MG63 (cell line): ENCODE data around the gene TRIM38. TPM values are rescaled to one million over a fixed set of nuclear protein-coding genes. Genes with fewer than 3 reads are reported as not detected.
"Not testable (repeated sequence)": the region's sequence is repeated elsewhere in the genome, so short reads cannot be mapped to it uniquely, and the experiment has no call there.

Source experiments
- DNase-seq: peaks from one replicate; pipeline ENCODE4 v3.0.0-alpha.2; 2020
- H3K27me3 ChIP-seq: fragments of 250-450 bp; sonication (Bioruptor Pico); 2 replicates; pipeline ENCODE4 v1.5.1; 2020; ENCODE audit warnings: mild to moderate bottlenecking, moderate library complexity
- H3K36me3 ChIP-seq: fragments of 250-450 bp; sonication (Bioruptor Pico); 2 replicates; pipeline ENCODE4 v1.5.1; 2020; ENCODE audit warnings: mild to moderate bottlenecking, moderate library complexity
- H3K4me3 ChIP-seq: fragments of 250-450 bp; sonication (Bioruptor Pico); 2 replicates; pipeline ENCODE4 v1.5.1; 2020; ENCODE audit warnings: mild to moderate bottlenecking, moderate library complexity
- H3K9me3 ChIP-seq: fragments of 250-450 bp; sonication (Bioruptor Pico); 2 replicates; pipeline ENCODE4 v1.5.1; 2020; ENCODE audit warnings: mild to moderate bottlenecking, moderate library complexity
- total RNA-seq: library from RNA; depleted of rRNA; stranded (reverse); fragments of >200 nt; shearing (Covaris generic); gene quantifications from 2 replicates; pipeline ENCODE4 v1.2.3, GENCODE V29; 2014; ENCODE audit warnings: low replicate concordance

Gene TRIM38
- total RNA-seq, 1 experiment from 2014 or later: 1.8 TPM

GRCh38 chr6:25931411-25931709, 31.2 kb upstream of the TRIM38 start:
- no peak for DNase-seq
- no peaks in the 10 kb centered on the region for H3K27me3 ChIP-seq
- H3K36me3 ChIP-seq: no peaks in the 10 kb centered on the region
- H3K9me3 ChIP-seq: no peaks in the 10 kb centered on the region
- no peak overlapping the region for H3K4me3 ChIP-seq

- Histone ChIP-seq H3K27me3 (no peaks in the 10 kb centered on the region), H3K9me3 (no peaks in the 10 kb centered on the region), H3K36me3 (no peaks in the 10 kb centered on the region), H3K4me3 (no peak overlapping the region)
- DNase-seq: no peak
These were observed 28.4 kb upstream of the TRIM38 start for GRCh38 chr6:25934156-25934555.

DNA sequence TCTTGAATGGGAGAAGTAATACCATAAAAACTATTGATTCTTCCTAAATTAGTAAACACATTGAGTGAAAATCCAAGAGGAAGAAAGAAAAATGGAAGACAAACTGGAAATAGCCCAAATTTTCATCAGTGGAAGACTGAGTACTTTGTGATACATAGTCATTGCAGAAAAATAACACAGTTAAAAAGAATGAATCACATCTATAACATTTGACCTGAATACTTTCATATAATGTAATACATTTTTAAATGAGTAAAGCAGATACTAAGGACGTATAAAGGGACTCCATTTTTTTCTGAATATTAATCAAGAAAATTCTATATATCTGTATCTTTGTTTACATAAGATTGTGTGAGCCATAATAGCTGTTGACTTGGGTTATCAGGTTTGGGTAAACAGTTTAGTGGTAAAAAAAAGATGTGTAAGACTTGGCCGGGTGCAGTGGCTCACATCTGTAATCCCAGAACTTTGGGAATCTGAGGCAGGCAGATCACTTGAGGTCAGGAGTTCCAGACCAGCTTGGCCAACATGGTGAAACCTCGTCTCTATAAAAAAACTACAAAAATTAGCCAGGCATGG, 27.8 kb upstream of the TRIM38 start:
- H3K27me3 ChIP-seq: no peaks in the 10 kb centered on the region
- DNase-seq: no peak
- no peak overlapping the region for H3K4me3 ChIP-seq
- no peaks in the 10 kb centered on the region for H3K9me3 ChIP-seq
- no peaks in the 10 kb centered on the region for H3K36me3 ChIP-seq

DNA sequence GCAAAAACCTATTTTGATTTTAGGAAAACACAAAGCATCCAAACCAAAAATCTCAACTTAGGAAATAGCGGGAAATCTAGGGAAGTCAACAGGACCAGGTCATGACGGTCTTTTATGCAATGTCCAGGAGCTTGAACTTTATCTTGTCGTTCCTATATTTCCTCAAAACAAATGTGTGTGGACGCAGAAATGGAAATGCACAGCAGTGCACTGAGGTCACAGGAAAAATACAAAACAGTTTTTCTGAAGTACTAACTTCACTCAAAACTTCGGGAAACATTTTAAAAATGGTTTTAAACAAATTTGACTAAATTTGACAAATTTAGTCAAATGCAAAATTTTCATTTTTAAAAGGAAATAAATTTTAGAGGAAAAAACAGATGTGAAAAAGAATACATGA, 26.6 kb upstream of the TRIM38 start:
- Histone ChIP-seq H3K27me3 (no peaks in the 10 kb centered on the region), H3K4me3 (no peak overlapping the region), H3K36me3 (no peaks in the 10 kb centered on the region), H3K9me3 (no peaks in the 10 kb centered on the region)
- DNase-seq: no peak

GRCh38 chr6:25939593-25939992, 23.0 kb upstream of the TRIM38 start:
- H3K4me3 ChIP-seq: no peak overlapping the region
- no peaks in the 10 kb centered on the region for H3K9me3 ChIP-seq
- H3K27me3 ChIP-seq: no peaks in the 10 kb centered on the region
- no peaks in the 10 kb centered on the region for H3K36me3 ChIP-seq
- DNase-seq: no peak

DNA sequence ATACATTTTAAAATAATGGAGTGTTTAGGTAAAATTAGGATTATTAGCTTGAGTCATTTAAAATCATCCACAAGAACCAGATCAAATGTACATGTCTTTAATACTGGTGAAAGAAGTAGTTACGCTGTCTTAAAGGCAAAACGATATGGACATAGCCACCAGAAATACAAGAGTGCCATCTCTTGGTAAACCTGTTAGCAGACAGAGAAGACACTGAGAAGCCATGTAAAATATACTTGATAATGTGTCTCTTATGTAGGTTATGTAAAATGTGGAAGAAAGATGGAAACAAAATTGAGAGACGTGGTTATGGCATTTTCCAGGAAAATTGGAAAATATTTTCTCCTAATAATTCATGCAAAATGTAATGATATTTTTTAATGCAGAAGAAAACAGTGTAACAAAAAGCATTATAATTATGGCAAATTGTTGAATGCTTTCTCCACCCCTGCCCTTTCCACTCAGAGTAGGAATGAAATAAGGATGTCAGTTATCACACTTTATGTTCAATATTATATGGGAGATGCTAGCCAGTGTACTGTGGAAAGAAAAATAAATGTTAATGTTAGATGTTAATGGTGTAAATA, 19.9 kb upstream of the TRIM38 start:
- Histone ChIP-seq H3K27me3 (no peaks in the 10 kb centered on the region), H3K36me3 (no peaks in the 10 kb centered on the region), H3K9me3 (no peaks in the 10 kb centered on the region), H3K4me3 (no peak overlapping the region)
- no peak for DNase-seq

- Histone ChIP-seq H3K27me3 (no peaks in the 10 kb centered on the region), H3K9me3 (no peaks in the 10 kb centered on the region), H3K4me3 (no peak overlapping the region), H3K36me3 (no peaks in the 10 kb centered on the region)
- DNase-seq: no peak
These were observed 18.7 kb upstream of the TRIM38 start for GRCh38 chr6:25943887-25944286.

DNA sequence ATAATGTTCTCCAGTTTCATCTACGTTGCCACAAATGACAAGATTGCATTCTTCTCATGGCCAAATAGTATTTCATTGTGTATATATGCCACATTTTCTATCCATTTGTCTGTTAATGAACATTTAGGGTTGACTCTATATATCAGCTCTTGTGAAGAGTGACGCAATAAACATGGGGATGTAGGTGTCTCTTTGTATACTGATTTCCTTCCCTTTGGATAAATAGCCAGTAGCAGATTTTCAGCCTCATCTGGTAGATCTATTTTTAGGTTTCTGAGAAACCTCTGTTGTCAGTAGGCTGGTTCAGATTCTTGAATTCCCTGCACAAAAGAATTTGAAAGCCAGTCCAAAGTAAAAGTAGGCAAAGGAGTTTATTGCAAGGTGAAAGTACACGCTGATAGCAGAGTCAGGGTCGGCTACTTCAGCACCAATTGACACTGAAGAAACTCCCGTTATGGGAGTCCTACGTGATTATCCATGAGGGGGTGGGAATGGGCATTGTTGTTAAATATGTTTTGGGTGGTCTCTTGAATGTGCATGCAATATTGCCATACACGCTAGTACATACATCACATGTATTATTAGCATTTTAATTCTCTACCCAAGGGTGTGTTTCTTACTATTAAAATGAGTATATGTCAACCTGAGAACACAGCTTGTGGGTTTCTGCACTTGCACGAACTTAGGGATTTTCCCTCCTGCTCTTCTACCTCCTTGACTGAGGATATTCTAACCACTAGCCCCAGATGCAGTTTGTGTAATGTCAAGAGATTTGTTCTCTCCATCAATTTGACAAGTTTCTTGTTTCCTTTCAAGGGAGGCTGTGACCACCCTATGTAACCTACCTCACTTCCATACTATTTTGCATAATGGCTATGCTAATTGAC, 17.7 kb upstream of the TRIM38 start:
- H3K27me3 ChIP-seq: no peaks in the 10 kb centered on the region
- no peak for DNase-seq
- no peak overlapping the region for H3K4me3 ChIP-seq
- no peaks in the 10 kb centered on the region for H3K36me3 ChIP-seq
- H3K9me3 ChIP-seq: no peaks in the 10 kb centered on the region

DNA sequence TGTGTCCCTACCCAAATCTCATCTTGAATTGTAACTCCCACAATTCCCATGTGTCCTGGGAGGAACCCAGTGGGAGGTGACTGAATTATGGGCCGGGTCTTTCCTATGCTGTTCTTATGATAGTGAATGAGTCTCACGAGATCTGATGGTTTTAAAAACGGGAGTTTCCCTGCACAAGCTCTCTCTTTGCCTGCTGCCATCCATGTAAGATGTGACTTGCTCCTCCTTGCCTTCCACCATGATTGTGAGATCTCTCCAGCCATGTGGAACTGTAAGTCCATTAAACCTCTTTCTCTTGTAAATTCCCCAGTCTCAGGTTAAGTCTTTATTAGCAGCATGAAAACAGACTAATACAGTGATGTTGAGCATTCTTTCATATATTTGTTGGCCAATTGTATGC, 16.9 kb upstream of the TRIM38 start:
- not testable (repeated sequence) for DNase-seq, H3K4me3 ChIP-seq, H3K27me3 ChIP-seq, H3K9me3 ChIP-seq, H3K36me3 ChIP-seq

- Histone ChIP-seq H3K36me3 (no peaks in the 10 kb centered on the region), H3K9me3 (no peaks in the 10 kb centered on the region), H3K4me3 (no peak overlapping the region), H3K27me3 (no peaks in the 10 kb centered on the region)
- DNase-seq: no peak
These were observed 16.0 kb upstream of the TRIM38 start for GRCh38 chr6:25946631-25947030.

DNA sequence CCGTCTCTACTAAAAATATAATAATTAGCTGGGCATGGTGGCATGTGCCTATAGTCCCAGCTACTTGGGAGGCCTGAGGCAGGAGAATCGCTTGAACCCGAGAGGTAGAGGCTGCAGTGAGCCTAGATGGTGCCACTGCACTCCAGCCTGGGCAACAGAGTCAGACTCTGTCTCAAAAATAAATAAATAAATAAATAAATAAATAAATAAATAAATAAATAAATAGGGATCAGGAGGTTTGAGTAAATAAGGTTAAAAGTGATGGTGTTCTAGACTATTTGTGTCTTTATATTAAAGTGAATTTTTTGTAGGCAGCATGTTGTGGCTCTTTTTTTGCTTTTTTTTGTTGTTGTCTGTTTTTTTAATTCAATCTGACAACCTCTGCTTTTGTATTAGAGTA, 15.1 kb upstream of the TRIM38 start:
- not testable (repeated sequence) for H3K4me3 ChIP-seq, H3K9me3 ChIP-seq, H3K27me3 ChIP-seq, DNase-seq, H3K36me3 ChIP-seq

DNA sequence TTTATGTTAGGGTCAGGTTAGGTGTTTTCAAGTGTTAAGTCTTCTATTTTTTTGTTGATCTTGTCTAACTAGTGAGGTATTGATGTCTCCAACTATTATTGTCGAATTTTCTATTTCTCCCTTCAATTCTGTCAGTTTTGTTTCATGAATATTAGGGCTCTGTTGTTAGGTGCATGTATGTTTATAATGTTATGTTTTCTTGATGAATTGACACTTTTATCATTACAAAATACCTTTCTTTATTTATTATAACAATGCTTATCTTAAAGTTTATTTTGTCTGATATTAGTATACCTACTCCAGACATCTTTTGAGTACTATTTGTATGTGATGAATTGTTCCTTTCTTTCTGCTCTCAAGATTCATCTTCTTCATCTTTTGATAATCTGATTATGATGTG, 12.9 kb upstream of the TRIM38 start:
- H3K9me3 ChIP-seq: no peaks in the 10 kb centered on the region
- no peaks in the 10 kb centered on the region for H3K36me3 ChIP-seq
- DNase-seq: no peak
- H3K4me3 ChIP-seq: no peak overlapping the region
- no peaks in the 10 kb centered on the region for H3K27me3 ChIP-seq

GRCh38 chr6:25950297-25950696, 12.3 kb upstream of the TRIM38 start:
- Histone ChIP-seq H3K4me3 (no peak overlapping the region), H3K36me3 (no peaks in the 10 kb centered on the region), H3K27me3 (no peaks in the 10 kb centered on the region), H3K9me3 (no peaks in the 10 kb centered on the region)
- DNase-seq: no peak

DNA sequence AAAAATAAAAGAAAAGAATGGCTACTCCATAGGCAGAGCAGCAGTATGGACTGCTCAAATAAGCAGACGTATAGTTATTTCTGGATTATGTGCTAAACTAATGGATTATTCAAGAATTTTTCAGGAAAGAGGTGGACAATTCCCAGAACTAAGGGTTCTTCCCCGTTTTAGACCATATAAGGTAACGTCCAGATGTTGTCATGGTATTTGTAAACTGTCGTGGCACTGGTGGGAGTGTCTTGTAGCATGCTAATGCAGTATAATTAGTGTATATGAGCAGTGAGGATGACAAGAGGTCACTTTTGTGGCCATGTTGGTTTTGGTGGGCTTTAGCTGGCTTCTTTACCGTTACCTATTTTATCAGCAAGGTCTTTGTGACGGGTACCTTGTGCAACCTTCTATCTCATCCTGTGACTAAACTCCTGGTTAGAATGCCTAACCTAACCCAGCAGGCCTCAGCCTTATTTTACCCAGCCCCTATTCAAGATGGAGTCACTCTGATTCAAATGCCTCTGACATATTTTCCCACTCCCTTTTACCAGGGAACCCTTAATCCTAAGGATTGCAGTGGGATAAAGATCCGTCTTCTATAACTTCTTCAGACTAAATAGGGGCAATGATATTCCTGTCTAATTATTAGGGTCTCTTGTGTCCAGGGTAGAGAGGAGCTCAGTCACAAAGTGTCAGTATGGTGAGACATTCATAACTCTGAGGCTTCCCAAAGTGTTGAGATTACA, 11.1 kb upstream of the TRIM38 start:
- no peak overlapping the region for H3K4me3 ChIP-seq
- no peaks in the 10 kb centered on the region for H3K9me3 ChIP-seq
- H3K27me3 ChIP-seq: no peaks in the 10 kb centered on the region
- no peak for DNase-seq
- no peaks in the 10 kb centered on the region for H3K36me3 ChIP-seq

DNA sequence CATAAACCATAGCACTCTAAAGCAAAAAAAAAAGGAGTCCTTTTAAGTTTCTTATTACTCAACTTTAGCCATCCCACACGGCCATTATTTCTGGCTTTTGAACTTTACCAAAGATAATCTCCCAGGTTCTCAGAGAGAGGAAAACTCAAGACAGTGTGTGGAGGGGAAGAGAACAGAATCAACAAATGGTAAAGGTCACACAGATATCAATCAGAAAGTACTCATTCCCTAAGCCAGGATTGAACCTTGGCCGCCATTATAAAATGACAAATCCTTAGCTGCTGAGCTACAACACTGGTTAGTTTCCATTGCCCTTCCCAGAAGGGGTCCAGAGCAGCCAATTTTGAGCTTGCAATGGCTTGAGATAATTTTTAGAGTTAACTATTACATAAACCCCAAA, 10.1 kb upstream of the TRIM38 start:
- Histone ChIP-seq H3K36me3 (no peaks in the 10 kb centered on the region), H3K27me3 (no peaks in the 10 kb centered on the region), H3K9me3 (no peaks in the 10 kb centered on the region), H3K4me3 (no peak overlapping the region)
- DNase-seq: no peak

DNA sequence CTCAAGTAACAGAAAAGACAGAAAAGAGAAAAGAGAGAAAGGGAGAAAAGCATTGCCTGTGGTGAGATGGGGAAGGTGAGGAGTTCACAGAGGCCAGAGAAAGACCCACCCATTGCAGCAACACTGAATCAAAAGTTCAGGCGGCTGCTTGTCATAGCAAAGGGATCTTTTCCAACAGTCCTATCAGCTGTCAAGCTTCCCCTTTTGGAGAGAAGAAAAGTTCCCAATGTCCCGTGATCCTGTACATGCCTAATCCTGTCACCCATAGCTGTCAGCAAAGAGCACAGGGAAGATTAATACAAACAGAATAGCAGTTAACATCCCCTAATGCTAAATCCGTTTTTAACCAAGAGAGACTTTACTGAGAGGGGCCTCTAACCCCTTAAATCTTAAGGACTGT, 8.9 kb upstream of the TRIM38 start:
- Histone ChIP-seq H3K36me3 (no peaks in the 10 kb centered on the region), H3K9me3 (no peaks in the 10 kb centered on the region), H3K27me3 (no peaks in the 10 kb centered on the region), H3K4me3 (no peak overlapping the region)
- DNase-seq: no peak

DNA sequence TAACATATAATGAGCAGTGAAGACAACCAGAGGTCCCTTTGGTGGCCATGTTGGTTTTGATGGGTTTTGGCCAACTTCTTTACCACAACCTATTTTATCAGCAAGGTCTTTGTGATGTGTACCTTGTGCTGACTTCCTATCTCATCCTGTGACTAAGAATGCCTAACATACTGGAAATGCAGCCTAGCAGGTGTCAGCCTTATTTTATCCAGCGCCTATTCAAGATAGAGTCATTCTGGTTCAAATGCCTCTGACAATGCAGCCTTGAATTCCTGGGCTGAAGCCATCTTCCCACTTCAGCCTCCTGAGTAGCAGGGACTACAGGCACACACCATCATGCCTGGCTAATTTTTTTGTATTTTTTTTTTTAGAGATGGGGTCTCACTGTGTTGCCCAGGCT, 7.8 kb upstream of the TRIM38 start:
- Histone ChIP-seq H3K9me3 (no peaks in the 10 kb centered on the region), H3K27me3 (no peaks in the 10 kb centered on the region), H3K36me3 (no peaks in the 10 kb centered on the region), H3K4me3 (no peak overlapping the region)
- DNase-seq: no peak
